HG02678 (cell line): ENCODE results near the gene NOC2L.

Experiments
- ATAC-seq: cut with Tn5 transposase; IDR thresholded peaks from one replicate; pipeline ENCODE4 v1.9.1; 2021; ENCODE audit warnings: mild to moderate bottlenecking, moderate library complexity; ENCODE audit not compliant: unreplicated experiment

NOC2L gene

GRCh38 chr1:975896-976683 lies 17.0 kb upstream of the NOC2L start:
- no peak for ATAC-seq

GRCh38 chr1:975365-975764 lies 16.3 kb upstream of the NOC2L start:
- ATAC-seq = no peak

- ATAC-seq = no peak
Measured at GRCh38 chr1:974687-975328, 15.8 kb upstream of the NOC2L start.

GRCh38 chr1:974293-974640 lies 15.2 kb upstream of the NOC2L start:
- no peak for ATAC-seq

- ATAC-seq = no peak
Measured at GRCh38 chr1:973459-974292, 14.6 kb upstream of the NOC2L start.

- no peak for ATAC-seq
Measured at GRCh38 chr1:972726-973458, 13.8 kb upstream of the NOC2L start.

GRCh38 chr1:971751-972506 lies 12.9 kb upstream of the NOC2L start:
- ATAC-seq = no peak

GRCh38 chr1:970973-971730 lies 12.1 kb upstream of the NOC2L start:
- no peak for ATAC-seq

- no peak for ATAC-seq
Measured at GRCh38 chr1:970242-970972, 11.4 kb upstream of the NOC2L start.

- ATAC-seq = no peak
Measured at GRCh38 chr1:969260-969855, 10.3 kb upstream of the NOC2L start.

- no peak for ATAC-seq
Measured at GRCh38 chr1:967466-968343, 8.6 kb upstream of the NOC2L start.

GRCh38 chr1:966704-967300 lies 7.7 kb upstream of the NOC2L start:
- ATAC-seq = peak; percentile 76

- ATAC-seq = peak; percentile 33
Measured at GRCh38 chr1:966135-966703, 7.2 kb upstream of the NOC2L start, which contains the start of gene PLEKHN1. Gene PLEKHN1 (plus strand): TSS chr1:966482. CDS start chr1:966532, 50 bp downstream.

- no peak for ATAC-seq
Measured at GRCh38 chr1:965526-966134, 6.6 kb upstream of the NOC2L start.

GRCh38 chr1:964691-965525 lies 5.9 kb upstream of the NOC2L start:
- ATAC-seq = no peak
